Measurements from ENCODE around the gene SLC16A2. TPM values are rescaled to one million over a fixed set of nuclear protein-coding genes. Genes with fewer than 3 reads are reported as not detected.

SLC16A2 gene
- total and polyA plus RNA-seq, 11 donors = 2.2 to 12.1 (median 7.2) TPM

GRCh38 chrX:74536832-74537371 is 115.6 kb downstream of the SLC16A2 start:
- TF ChIP-seq POLR2A (IDR thresholded peaks at IDR 0.05) (no peak), CTCF (IDR thresholded peaks at IDR 0.05) (peak in 4 of 12 donors; percentile 3 to 26 (median 12))
- ATAC-seq (peak in 3 of 4 donors; percentile 54 to 66 (median 62)), DNase-seq (peak in 2 of 5 donors; percentile 13 to 41)
- intact Hi-C loops (cut with DNase I) = loop anchor here in 6 of 10 donors (1.0 to 10.0 kb wide), 7 partner anchors 112 to 245 kb away; partner anchors contain the start of gene SLC16A2 (in 5 of the 6)
- Histone ChIP-seq H3K36me3 (no peaks in the 10 kb centered on the region), H3K27me3 (peaks cover 0 to 9% (median 0%) of the 10 kb centered on the region in 9 donors), H3K4me1 (peaks cover 0 to 14% (median 1%) of the 10 kb centered on the region in 12 donors), H3K4me3 (peak overlapping the region; percentile 15 to 72 (median 54)), H3K27ac (peak overlapping the region; percentile 76 to 96 (median 88)), H3K9me3 (no peaks in the 10 kb centered on the region)
- 14 to 59% (median 35%) methylated on average over 17 to 26 of the region's 26 CpGs for WGBS, 4 donors

GRCh38 chrX:74540635-74541249 is 119.4 kb downstream of the SLC16A2 start:
- Histone ChIP-seq H3K4me1 (peaks cover 0 to 10% (median 0%) of the 10 kb centered on the region in 12 donors), H3K27ac (no peak overlapping the region), H3K4me3 (no peak overlapping the region), H3K27me3 (peaks cover 0 to 14% (median 0%) of the 10 kb centered on the region in 9 donors), H3K36me3 (no peaks in the 10 kb centered on the region), H3K9me3 (no peaks in the 10 kb centered on the region)
- DNase-seq = no peak
- TF ChIP-seq POLR2A (IDR thresholded peaks at IDR 0.05) = no peak
- no peak for TF ChIP-seq CTCF (IDR thresholded peaks at IDR 0.05)
- WGBS, 4 donors = 56 to 87% (median 72%) methylated on average over 2 of the region's 2 CpGs
- intact Hi-C loops (cut with DNase I) = loop anchor here in 1 of 10 donors (10.0 kb wide), 1 partner anchor 686 kb away; the partner anchor contains the start of gene XIST
- ATAC-seq = no peak

GRCh38 chrX:74545880-74546523 is 124.7 kb downstream of the SLC16A2 start:
- Histone ChIP-seq H3K36me3 (no peaks in the 10 kb centered on the region), H3K27ac (no peak overlapping the region), H3K4me1 (no peaks in the 10 kb centered on the region), H3K4me3 (no peak overlapping the region), H3K9me3 (peaks cover 0 to 1% (median 0%) of the 10 kb centered on the region in 12 donors), H3K27me3 (peaks cover 0 to 4% (median 0%) of the 10 kb centered on the region in 9 donors)
- ATAC-seq (no peak), DNase-seq (no peak)
- TF ChIP-seq CTCF (IDR thresholded peaks at IDR 0.05) = no peak
- TF ChIP-seq POLR2A (IDR thresholded peaks at IDR 0.05) = no peak
- intact Hi-C loops (cut with DNase I) = loop anchor here in 3 of 10 donors (5.0 to 10.0 kb wide), 3 partner anchors 159 to 691 kb away; partner anchors contain the start of gene XIST (in 1 of the 3)
- WGBS, 4 donors = 57 to 93% (median 79%) methylated on average over 1 of the region's 1 CpG

- Histone ChIP-seq H3K4me1 (no peaks in the 10 kb centered on the region), H3K9me3 (peaks cover 0 to 1% (median 0%) of the 10 kb centered on the region in 12 donors), H3K36me3 (no peaks in the 10 kb centered on the region), H3K27me3 (peaks cover 0 to 4% (median 0%) of the 10 kb centered on the region in 9 donors), H3K4me3 (no peak overlapping the region), H3K27ac (no peak overlapping the region)
- DNase-seq = no peak
- intact Hi-C loops (cut with DNase I) = loop anchor here in 3 of 10 donors (5.0 to 10.0 kb wide), 3 partner anchors 160 to 692 kb away; partner anchors contain the start of gene XIST (in 1 of the 3)
- TF ChIP-seq CTCF (IDR thresholded peaks at IDR 0.05) (no peak), POLR2A (IDR thresholded peaks at IDR 0.05) (no peak)
- ATAC-seq = no peak
- whole genome bisulfite sequencing, 4 donors = 69 to 96% (median 79%) methylated on average over 1 of the region's 1 CpG
These were observed 125.7 kb downstream of the SLC16A2 start for GRCh38 chrX:74546984-74547383.
